ENCODE measurements around the gene NPTXR.
A peak's percentile ranks its signal among the peaks of the same experiment; 100 is the strongest.

Gene NPTXR

GRCh38 chr22:38850941-38851849 is 7.4 kb upstream of the NPTXR start:
- no peak for DNase-seq

- no peak for DNase-seq
These were observed 6.6 kb upstream of the NPTXR start for GRCh38 chr22:38850399-38850798.

- DNase-seq: no peak
These were observed 6.0 kb upstream of the NPTXR start for GRCh38 chr22:38849811-38850210.

- DNase-seq: no peak
These were observed 2.6 kb upstream of the NPTXR start for GRCh38 chr22:38846412-38846811.

GRCh38 chr22:38845004-38845740 is 1.3 kb upstream of the NPTXR start:
- no peak for DNase-seq

- no peak for DNase-seq
These were observed 631 bp upstream of the NPTXR start for GRCh38 chr22:38844315-38845003.

GRCh38 chr22:38843201-38843656 is 599 bp downstream of the NPTXR start:
- peak; percentile 15 for DNase-seq

- no peak for DNase-seq
These were observed 1.2 kb downstream of the NPTXR start for GRCh38 chr22:38842512-38843200.

- no peak for DNase-seq
These were observed 2.2 kb downstream of the NPTXR start for GRCh38 chr22:38841635-38842034.

- DNase-seq: no peak
These were observed 2.6 kb downstream of the NPTXR start for GRCh38 chr22:38841211-38841610.

- DNase-seq: no peak
These were observed 3.7 kb downstream of the NPTXR start for GRCh38 chr22:38840129-38840528.

GRCh38 chr22:38839686-38840085 is 4.1 kb downstream of the NPTXR start:
- DNase-seq: no peak

GRCh38 chr22:38837414-38837928 is 6.4 kb downstream of the NPTXR start:
- DNase-seq: no peak

GRCh38 chr22:38835888-38836301 is 7.9 kb downstream of the NPTXR start:
- no peak for DNase-seq

GRCh38 chr22:38834991-38835390 is 8.8 kb downstream of the NPTXR start:
- no peak for DNase-seq

GRCh38 chr22:38834215-38834953 is 9.4 kb downstream of the NPTXR start:
- DNase-seq: no peak

GRCh38 chr22:38833061-38833460 is 10.8 kb downstream of the NPTXR start:
- DNase-seq: no peak

- no peak for DNase-seq
These were observed 11.5 kb downstream of the NPTXR start for GRCh38 chr22:38832005-38832978.

GRCh38 chr22:38831166-38831945 is 12.5 kb downstream of the NPTXR start:
- no peak for DNase-seq

- DNase-seq: no peak
These were observed 13.1 kb downstream of the NPTXR start for GRCh38 chr22:38830845-38831108.

Measured in effector CD4-positive, alpha-beta T cell (primary cell).